ENCODE data around the gene PALB2. TPM values are rescaled to one million over a fixed set of nuclear protein-coding genes. Genes with fewer than 3 reads are reported as not detected.

Gene PALB2
- total and polyA plus RNA-seq, 9 of the 15 experiments (the other 6 are each of a cell fraction or from before 2014, with no cell fraction given): 7.0 to 25.8 (median 15.2) TPM

GRCh38 chr16:23567602-23568001 is 73.5 kb downstream of the PALB2 start:
- Histone ChIP-seq H3K4me3 (no peak overlapping the region), H2AFZ (ENCODE audit: low read depth, low read length) (no peak overlapping the region), H3K36me3 (ENCODE audit: control insufficient read depth, insufficient read depth, low read length) (peaks cover 93% of the 10 kb centered on the region; the same call in 2 of the 3 replicates), H3K9ac (ENCODE audit: insufficient read depth in 1 of 2, low read depth in 2 of 2, low read length in 2 of 2) (no peak overlapping the region), H3K27me3 (ENCODE audit: control insufficient read depth in 2 of 2, insufficient read depth in 2 of 2, low read length in 2 of 2) (no peaks in the 10 kb centered on the region), H3K79me2 (ENCODE audit: control insufficient read depth, insufficient read depth, low read length) (no peaks in the 10 kb centered on the region), H3K27ac (ENCODE audit: extremely low read depth, low read depth, low read length) (no peak overlapping the region), H3K9me1 (ENCODE audit: control insufficient read depth, insufficient read depth, low read length) (no peaks in the 10 kb centered on the region), H3K4me1 (replicated peaks in 1 of 2; ENCODE audit: control insufficient read depth in 2 of 2, insufficient read depth in 2 of 2, low read length in 2 of 2) (no peaks in the 10 kb centered on the region), H4K20me1 (replicated peaks; ENCODE audit: control insufficient read depth, insufficient read depth, low read length) (no peaks in the 10 kb centered on the region), H3K4me2 (ENCODE audit: insufficient read depth, low read length) (no peak overlapping the region), H3K9me3 (replicated peaks; ENCODE audit: control insufficient read depth, insufficient read depth, low read depth, low read length) (no peaks in the 10 kb centered on the region)
- in situ Hi-C loops (cut with MboI) (no loop called here), intact Hi-C loops (cut with micrococcal nuclease) (no loop called here)
- FAIRE-seq: no peak
- TF ChIP-seq KLF10 (CRISPR knock-in tag; IDR thresholded peaks at IDR 0.05) (no peak), EP400 (IDR thresholded peaks at IDR 0.05) (no peak), MEF2A (IDR thresholded peaks at IDR 0.05; ENCODE audit: control insufficient read depth, low read depth, low read length) (no peak), ZFPM2 (CRISPR knock-in tag; IDR thresholded peaks at IDR 0.05) (no peak), MEIS2 (IDR thresholded peaks at IDR 0.05; ENCODE audit: partially characterized antibody) (no peak), FOXA1 (IDR thresholded peaks at IDR 0.05; ENCODE audit: borderline replicate concordance) (no peak), NR0B1 (IDR thresholded peaks at IDR 0.05; ENCODE audit: partially characterized antibody) (no peak), ZNF77 (CRISPR knock-in tag; IDR thresholded peaks at IDR 0.05) (no peak), TCF7L2 (IDR thresholded peaks at IDR 0.05; ENCODE audit: low read depth, low read length) (no peak), SNIP1 (IDR thresholded peaks at IDR 0.05; ENCODE audit: low read depth) (no peak), NELFE (IDR thresholded peaks at IDR 0.05; ENCODE audit: insufficient read depth, insufficient read length) (no peak), GTF2B (IDR thresholded peaks at IDR 0.05; ENCODE audit: extremely low read depth, insufficient read length) (no peak), DEAF1 (CRISPR knock-in tag; IDR thresholded peaks at IDR 0.05) (no peak), TRIM25 (IDR thresholded peaks at IDR 0.05; ENCODE audit: borderline replicate concordance) (no peak), TCFL5 (CRISPR knock-in tag; conservative IDR thresholded peaks at IDR 0.05) (no peak), RFX5 (IDR thresholded peaks at IDR 0.05; ENCODE audit: low read depth, low read length) (no peak)
- ChIA-PET POLR2A (interaction anchor here (0.9 to 2.7 kb wide), 3 partner anchors 8 to 74 kb away, joined by 3 to 19 read pairs (median 4); partner anchors contain the start of genes EARS2 and UBFD1), CTCF (ENCODE audit: low intra/inter-chr PET ratio) (no interaction called here)
- no peak for DNase-seq (ENCODE audit: extremely low read depth in 1 of 4, low spot score in 3 of 4)
- 85% methylated on average over 3 of the region's 3 CpGs for WGBS (ENCODE audit: insufficient coverage, low coverage, missing lambda C conversion rate)
- ATAC-seq: peak; percentile 31; the same call in 1 of the 3 replicates
- no TSS peak for BruUV-seq (replicated peaks)

All from K562 (cell line).